GM18517 (cell line): Measurements from ENCODE around the gene HDGFL1.

Experiments used
- ATAC-seq: cut with Tn5 transposase; IDR thresholded peaks from one replicate; pipeline ENCODE4 v1.9.1; 2021; ENCODE audit warnings: mild to moderate bottlenecking, moderate library complexity; ENCODE audit not compliant: unreplicated experiment

Gene HDGFL1

GRCh38 chr6:22589118-22589517 is 19.8 kb downstream of the HDGFL1 start:
- ATAC-seq = no peak

DNA sequence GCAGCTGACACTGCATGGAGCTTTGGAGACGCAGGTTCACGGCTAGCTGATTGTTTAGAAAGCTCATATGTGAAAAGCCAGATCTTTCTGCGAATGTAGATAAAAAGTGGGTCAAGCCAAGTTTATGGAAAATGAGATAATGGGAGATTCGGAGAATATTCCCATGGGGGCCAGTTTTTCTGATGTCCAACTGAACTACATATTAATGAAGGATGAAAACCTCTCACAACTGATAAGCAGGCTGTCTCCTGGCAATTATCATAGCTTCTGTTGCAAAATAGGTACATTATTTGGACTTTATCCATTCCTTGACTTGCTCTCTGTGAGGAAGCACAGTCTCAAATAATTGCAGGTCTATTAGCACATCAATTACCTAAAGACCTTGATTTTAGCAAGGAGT is 21.1 kb downstream of the HDGFL1 start:
- ATAC-seq = no peak

DNA sequence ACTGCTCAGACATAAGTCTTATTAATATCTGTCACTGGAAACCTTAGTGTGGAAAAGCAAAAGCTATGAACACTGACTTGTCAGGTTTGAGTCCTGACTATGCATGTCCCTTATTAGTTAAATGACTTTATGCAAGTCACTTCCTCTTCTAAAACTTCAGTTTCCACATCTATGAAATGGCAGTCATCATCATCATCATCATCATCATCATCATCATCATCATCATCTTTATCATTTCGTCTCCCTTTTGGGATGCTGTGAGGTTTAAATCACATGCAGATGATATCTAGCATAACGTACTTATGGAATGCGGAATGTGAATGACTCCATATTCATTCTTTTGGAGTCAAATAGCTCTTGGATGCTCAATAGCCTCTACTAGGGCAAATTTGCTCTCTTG is 24.5 kb downstream of the HDGFL1 start:
- ATAC-seq = no peak

DNA sequence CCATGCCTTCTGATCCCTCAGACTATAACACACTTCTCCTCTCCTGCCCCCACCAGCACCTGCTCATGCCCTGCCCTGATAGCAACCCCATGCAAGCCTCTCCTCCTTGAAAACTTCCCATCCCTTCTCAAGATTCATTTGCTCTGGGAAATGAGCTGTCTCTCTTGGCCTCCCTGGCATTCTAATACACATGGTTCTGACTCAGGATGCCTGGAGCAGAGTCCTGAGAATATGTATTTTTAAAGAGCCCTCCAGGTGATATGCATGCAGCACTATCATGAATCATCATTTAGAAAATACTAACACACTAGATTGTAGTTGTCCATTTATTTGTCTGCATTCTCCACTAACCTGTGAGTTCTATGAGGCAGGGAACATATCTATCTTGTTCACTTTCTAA is 26.6 kb downstream of the HDGFL1 start:
- ATAC-seq = no peak

DNA sequence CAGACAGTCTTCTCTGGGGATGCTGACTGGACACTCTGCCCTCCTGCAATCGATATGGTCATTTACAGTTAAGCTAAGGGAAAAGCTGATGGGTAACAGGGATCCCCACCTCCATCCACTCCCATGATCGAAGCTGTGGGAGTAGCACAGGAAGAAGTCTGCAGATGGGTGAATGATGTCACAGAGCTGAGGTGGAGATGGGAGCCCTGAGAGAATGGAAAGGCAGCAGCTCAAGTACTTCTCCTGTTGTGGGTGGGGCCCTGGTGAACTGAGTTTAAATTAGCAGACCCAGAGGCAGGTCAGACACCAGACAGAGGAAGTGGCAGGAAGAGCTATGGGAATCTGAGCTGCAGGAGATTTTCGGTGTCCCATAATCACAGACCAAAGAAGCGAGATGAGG is 29.0 kb downstream of the HDGFL1 start:
- ATAC-seq = no peak

- ATAC-seq = no peak
Observed at GRCh38 chr6:22600059-22600458, 30.7 kb downstream of the HDGFL1 start.

DNA sequence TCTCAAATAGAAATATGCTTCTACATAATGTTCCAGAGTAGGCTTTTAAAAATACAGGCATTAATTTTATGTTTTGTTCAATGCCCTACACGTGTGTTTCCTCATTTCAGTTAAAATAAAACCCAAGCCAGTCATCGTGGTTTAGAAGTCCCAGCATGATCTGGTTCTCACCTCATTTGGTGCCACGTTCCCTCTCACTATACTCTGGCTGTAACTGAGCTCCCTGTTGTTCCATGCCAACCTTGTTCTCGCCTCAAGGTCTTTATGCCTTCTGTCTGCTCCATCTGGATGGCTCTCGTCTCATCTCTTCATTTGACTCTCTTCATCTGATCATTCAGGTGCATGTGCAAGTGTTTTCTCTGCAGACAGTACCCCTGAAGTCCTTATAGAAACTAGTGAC is 32.6 kb downstream of the HDGFL1 start:
- ATAC-seq = no peak

- no peak for ATAC-seq
Observed at GRCh38 chr6:22605736-22606135, 36.4 kb downstream of the HDGFL1 start.

DNA sequence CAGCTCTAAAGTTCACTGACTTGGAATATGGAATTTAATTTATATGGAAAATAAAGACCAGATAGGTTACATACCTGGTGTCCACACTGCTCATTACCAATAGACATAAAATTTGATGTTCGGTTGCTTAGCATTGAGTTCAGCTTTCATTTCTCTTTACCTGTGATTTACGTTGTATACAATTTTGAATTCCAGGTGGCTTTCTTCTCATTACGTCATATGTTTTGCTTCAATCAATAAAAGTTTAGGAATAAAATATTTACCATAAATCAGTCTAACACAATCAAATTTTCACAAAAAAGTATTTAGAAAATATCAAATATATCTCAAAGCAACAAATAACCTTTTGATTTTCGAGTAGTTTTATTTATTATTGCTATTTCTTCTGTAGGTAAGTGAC is 40.8 kb downstream of the HDGFL1 start:
- ATAC-seq = no peak

DNA sequence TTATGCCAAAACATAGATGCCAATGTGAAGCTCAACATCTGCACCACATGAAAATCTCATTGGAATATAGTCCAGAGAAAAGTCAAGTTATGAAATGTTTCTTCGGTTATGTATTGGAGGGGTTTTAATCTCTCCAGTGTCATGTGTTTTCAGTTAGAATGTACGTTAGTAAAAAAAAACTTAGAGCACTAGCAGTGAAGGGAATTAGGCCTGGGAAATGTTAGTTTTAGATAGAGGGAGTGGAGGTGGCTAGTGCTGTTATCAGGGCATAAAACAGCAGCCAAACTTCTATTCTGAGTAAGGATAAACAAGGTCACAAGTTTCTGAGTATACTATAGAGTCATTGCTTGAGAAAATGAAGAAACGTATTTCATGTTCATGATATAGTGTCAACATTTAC is 42.9 kb downstream of the HDGFL1 start:
- no peak for ATAC-seq

- ATAC-seq = no peak
Observed at GRCh38 chr6:22613051-22613450, 43.7 kb downstream of the HDGFL1 start.

GRCh38 chr6:22613695-22614094 is 44.3 kb downstream of the HDGFL1 start:
- ATAC-seq = no peak

DNA sequence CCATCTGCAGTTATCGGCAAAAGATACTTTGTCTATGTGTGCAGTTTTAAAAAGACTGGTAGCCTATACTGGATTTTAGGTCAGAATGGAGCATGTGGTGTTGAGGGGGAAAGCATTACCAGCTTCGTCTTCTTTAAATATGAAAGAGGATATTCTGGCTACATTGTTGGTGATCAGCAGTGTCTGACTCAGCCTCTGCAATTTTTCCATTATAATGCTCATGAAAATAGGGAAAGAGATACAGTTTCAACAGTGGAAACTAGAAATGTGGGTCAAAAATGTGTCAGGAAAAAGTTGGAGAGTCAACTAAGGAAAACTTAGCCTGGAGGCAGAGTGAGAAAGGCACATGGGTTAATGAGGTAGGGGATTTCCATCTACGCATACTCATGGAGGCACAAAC is 45.2 kb downstream of the HDGFL1 start:
- ATAC-seq = no peak

DNA sequence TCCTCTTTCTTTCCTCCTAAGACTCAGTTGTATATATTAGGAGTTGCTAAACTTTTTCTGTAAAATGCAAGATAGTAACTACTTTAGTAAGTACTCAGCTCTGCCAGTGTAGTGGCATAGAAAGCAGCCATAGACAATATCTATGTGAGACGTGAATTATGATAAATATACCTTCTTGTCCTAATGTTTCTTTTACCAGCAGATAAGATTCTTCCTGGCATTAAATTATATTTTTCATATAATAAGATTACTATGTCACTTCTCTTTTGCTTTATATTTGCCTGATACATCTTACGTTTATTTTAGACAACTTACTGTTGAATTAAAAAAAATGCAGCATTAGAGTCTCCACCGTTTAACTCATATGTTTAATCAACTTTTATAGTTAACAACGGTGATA is 51.7 kb downstream of the HDGFL1 start:
- no peak for ATAC-seq
